ENCODE data around the gene USP34.

The USP34 gene

DNA sequence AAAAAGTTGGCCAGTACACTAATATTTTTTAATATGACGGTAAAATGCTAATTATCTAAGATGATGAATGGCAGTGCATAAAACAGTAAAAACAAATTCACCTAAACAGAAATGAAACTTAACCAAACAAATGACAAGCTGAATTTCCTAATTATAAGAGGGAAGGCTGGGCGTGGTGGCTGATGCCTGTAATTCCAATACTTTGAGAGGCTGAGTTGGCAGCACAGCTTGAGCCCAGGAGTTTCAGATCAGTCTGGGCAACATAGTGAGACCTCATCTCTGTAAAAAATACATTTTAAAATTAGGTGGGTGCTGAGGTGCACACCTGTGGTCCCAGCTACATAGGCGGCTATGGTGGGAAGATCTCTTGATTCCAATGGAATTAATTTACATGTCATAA is 120.1 kb downstream of the USP34 start:
- ATAC-seq (replicated peaks; ENCODE audit: extremely low read depth, poor library complexity, severe bottlenecking) = no peak
- Mint-ChIP-seq H3K27ac (ENCODE audit: low read depth) (peak overlapping the region; percentile 25), H3K36me3 (ENCODE audit: insufficient read depth) (peaks cover 56% of the 10 kb centered on the region), H3K4me3 (no peak overlapping the region), H3K27me3 (no peaks in the 10 kb centered on the region), H3K4me1 (peaks cover 19% of the 10 kb centered on the region), H3K9me3 (peaks cover 6% of the 10 kb centered on the region)
- no peak for DNase-seq (ENCODE audit: low spot score in 2 of 2)

DNA sequence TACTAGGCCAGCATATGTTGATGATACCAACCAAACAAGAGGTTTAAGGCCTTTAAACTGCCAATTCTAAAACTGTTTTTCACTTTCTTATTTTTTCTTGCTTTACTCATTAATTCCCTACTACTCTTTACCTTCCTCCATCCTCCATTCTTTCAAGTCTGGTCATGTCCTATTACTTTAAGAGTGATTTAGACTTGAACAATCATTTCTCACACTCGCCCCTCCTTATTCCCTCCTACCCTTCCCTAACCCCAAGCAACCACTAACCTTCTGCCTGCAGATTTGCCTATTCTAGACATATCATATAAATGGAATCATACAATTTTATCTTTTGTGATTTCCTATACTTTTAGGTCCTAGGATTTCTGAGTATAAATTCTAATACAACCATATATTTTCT is 127.7 kb downstream of the USP34 start:
- H3K9me3 Mint-ChIP-seq = no peaks in the 10 kb centered on the region
- peaks cover 59% of the 10 kb centered on the region for H3K36me3 Mint-ChIP-seq (ENCODE audit: insufficient read depth)
- H3K4me3 Mint-ChIP-seq = no peak overlapping the region
- H3K27ac Mint-ChIP-seq (ENCODE audit: low read depth) = no peak overlapping the region
- H3K4me1 Mint-ChIP-seq = no peaks in the 10 kb centered on the region
- H3K27me3 Mint-ChIP-seq = no peaks in the 10 kb centered on the region
- DNase-seq (ENCODE audit: low spot score in 2 of 2) (no peak), ATAC-seq (replicated peaks; ENCODE audit: extremely low read depth, poor library complexity, severe bottlenecking) (no peak)

DNA sequence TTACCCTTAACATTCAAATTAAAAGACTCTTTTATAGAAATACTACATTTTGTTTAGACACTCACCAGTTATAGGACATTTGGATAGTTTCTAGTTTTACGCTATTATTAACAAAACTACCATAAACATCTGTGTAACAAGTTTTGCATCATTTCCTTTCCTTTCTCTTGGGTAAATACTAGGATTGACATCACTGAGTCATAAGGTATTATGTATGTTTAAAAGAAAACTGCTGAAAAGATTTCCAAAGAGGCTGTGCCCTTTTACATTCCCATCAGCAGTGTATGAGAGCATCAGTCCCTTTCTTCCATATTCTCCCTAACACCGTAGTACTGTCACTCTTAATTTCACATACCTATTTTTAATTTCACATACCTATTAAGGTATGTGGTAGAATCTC is 130.6 kb downstream of the USP34 start:
- no peak for ATAC-seq (replicated peaks; ENCODE audit: extremely low read depth, poor library complexity, severe bottlenecking)
- H3K4me1 Mint-ChIP-seq = no peaks in the 10 kb centered on the region
- H3K27me3 Mint-ChIP-seq = no peaks in the 10 kb centered on the region

DNA sequence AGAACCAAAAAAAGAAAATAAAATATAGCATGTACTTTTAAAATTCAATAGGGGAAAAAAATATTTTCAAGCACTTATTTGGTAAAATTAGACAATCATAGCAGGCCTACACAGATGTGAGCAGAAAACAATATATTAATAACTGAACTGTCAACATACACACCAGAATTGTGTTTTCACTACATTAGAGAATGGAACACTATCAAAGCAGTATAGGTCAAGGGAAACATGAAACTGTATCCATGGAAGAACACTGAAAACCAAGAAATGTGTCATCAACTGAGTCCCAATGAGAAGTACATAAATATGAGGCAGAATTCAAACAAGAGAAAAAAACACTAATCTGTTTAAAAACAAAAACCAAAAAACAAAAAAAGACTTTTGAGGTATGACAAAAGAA is 132.4 kb downstream of the USP34 start:
- no peaks in the 10 kb centered on the region for H3K9me3 Mint-ChIP-seq
- H3K36me3 Mint-ChIP-seq (ENCODE audit: insufficient read depth) = peaks cover 44% of the 10 kb centered on the region

More for the DNA sequence above, 130.6 kb downstream of the USP34 start:
- Mint-ChIP-seq H3K27ac (ENCODE audit: low read depth) (no peak overlapping the region), H3K4me3 (no peak overlapping the region), H3K36me3 (ENCODE audit: insufficient read depth) (peaks cover 53% of the 10 kb centered on the region), H3K9me3 (no peaks in the 10 kb centered on the region)
- DNase-seq (ENCODE audit: low spot score in 2 of 2) = no peak

DNA sequence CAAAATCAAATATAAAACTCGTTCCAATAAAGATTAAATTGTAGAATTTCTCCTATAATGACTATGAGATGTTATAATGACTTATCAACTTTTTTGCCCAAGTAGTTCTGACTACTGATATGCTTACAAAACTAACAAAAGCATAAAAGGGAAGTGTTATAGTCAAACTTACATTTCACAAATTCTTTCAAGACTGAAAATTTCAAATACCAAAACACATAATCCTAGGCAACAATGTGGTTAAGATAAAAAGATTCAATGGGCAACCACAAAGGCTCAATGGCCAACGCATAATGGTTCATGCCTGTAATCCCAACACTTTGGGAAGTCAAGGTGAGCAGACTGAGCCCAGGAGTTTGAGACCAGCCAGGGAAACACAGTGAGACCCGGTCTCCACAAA is 135.7 kb downstream of the USP34 start:
- Mint-ChIP-seq H3K36me3 (ENCODE audit: insufficient read depth) (peaks cover 37% of the 10 kb centered on the region), H3K4me3 (no peak overlapping the region), H3K27ac (ENCODE audit: low read depth) (no peak overlapping the region), H3K4me1 (no peaks in the 10 kb centered on the region), H3K27me3 (no peaks in the 10 kb centered on the region), H3K9me3 (no peaks in the 10 kb centered on the region)
- DNase-seq (ENCODE audit: low spot score in 2 of 2) = no peak
- no peak for ATAC-seq (replicated peaks; ENCODE audit: extremely low read depth, poor library complexity, severe bottlenecking)

More for the DNA sequence above, 132.4 kb downstream of the USP34 start:
- no peak for ATAC-seq (replicated peaks; ENCODE audit: extremely low read depth, poor library complexity, severe bottlenecking)
- no peak overlapping the region for H3K27ac Mint-ChIP-seq (ENCODE audit: low read depth)
- DNase-seq (ENCODE audit: low spot score in 2 of 2) = no peak
- no peak overlapping the region for H3K4me3 Mint-ChIP-seq
- no peaks in the 10 kb centered on the region for H3K4me1 Mint-ChIP-seq
- H3K27me3 Mint-ChIP-seq = no peaks in the 10 kb centered on the region

DNA sequence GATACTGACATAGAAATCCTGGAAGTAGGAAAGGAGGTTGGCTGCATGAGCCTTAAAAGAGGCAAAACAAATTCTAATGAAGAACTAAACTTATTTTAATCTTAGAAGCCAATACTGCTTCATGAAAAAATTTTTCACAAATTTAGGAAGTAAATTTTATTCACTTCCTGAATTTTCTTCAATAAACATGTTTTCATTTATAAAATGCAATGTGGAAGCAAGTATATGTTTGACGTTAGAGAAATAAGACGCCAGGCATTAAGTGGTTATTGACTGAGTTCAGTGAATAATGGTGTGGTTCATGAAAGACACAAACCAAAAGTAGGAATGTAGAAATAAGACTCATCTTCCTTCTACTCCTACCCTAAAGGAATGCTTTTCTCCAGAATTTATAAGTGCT is 136.4 kb downstream of the USP34 start:
- Mint-ChIP-seq H3K4me3 (no peak overlapping the region), H3K4me1 (no peaks in the 10 kb centered on the region), H3K27ac (ENCODE audit: low read depth) (no peak overlapping the region), H3K36me3 (ENCODE audit: insufficient read depth) (peaks cover 42% of the 10 kb centered on the region), H3K27me3 (no peaks in the 10 kb centered on the region), H3K9me3 (no peaks in the 10 kb centered on the region)
- DNase-seq (ENCODE audit: low spot score in 2 of 2) = no peak
- ATAC-seq (replicated peaks; ENCODE audit: extremely low read depth, poor library complexity, severe bottlenecking) = no peak

DNA sequence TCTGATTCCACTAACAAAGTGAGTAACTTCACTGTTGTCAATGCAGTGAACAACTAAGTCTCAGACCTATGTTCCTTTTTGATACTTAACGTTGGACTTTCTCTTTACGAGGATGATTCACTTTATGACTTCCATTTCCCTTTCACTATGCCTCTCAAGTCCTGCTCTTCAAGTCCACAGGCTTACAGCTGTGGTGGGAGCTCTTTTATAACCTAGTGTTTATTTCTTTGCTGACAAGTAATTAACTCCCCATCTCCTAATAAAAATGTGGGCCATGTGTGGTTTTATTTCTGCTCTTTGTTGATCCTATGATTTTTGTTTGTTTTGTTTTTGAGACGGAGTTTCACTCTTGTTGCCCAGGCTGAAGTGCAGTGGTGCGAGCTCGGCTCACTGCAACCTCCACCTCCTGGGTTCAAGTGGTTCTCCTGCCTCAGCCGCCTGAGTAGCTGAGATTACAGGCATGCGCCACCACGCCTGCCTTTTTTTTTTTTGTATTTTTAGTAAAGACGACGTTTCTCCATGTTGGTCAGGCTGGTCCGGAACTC is 142.1 kb downstream of the USP34 start:
- no peak overlapping the region for H3K4me3 Mint-ChIP-seq
- H3K36me3 Mint-ChIP-seq (ENCODE audit: insufficient read depth) = peaks cover 48% of the 10 kb centered on the region
- ATAC-seq (replicated peaks; ENCODE audit: extremely low read depth, poor library complexity, severe bottlenecking) = no peak
- H3K4me1 Mint-ChIP-seq = peaks cover 10% of the 10 kb centered on the region
- H3K27ac Mint-ChIP-seq (ENCODE audit: low read depth) = peak overlapping the region; percentile 87
- no peaks in the 10 kb centered on the region for H3K27me3 Mint-ChIP-seq
- no peak for DNase-seq (ENCODE audit: low spot score in 2 of 2)
- no peaks in the 10 kb centered on the region for H3K9me3 Mint-ChIP-seq

DNA sequence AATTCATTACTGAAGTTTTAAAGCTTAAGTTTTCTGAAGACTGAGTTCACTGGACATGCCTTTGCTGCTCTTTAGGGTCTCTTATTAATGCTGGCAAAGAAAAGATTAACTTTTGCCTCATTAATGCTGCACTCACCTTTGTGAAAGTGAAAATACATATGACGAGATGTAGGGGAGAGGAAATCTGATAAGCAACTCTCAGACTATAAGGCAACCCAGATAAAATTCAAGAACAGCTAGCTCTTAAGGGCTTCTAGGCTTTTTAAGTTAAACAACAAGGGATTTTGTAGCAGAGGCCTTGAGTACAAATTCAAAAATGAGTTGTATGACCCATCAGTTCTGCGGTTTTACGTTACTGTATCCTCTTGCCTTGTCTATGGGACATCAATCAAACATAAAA is 143.7 kb downstream of the USP34 start:
- no peaks in the 10 kb centered on the region for H3K9me3 Mint-ChIP-seq
- DNase-seq (ENCODE audit: low spot score in 2 of 2) (no peak), ATAC-seq (replicated peaks; ENCODE audit: extremely low read depth, poor library complexity, severe bottlenecking) (no peak)
- H3K27me3 Mint-ChIP-seq = no peaks in the 10 kb centered on the region
- no peak overlapping the region for H3K4me3 Mint-ChIP-seq
- peaks cover 45% of the 10 kb centered on the region for H3K36me3 Mint-ChIP-seq (ENCODE audit: insufficient read depth)
- H3K27ac Mint-ChIP-seq (ENCODE audit: low read depth) = no peak overlapping the region
- H3K4me1 Mint-ChIP-seq = peaks cover 10% of the 10 kb centered on the region

DNA sequence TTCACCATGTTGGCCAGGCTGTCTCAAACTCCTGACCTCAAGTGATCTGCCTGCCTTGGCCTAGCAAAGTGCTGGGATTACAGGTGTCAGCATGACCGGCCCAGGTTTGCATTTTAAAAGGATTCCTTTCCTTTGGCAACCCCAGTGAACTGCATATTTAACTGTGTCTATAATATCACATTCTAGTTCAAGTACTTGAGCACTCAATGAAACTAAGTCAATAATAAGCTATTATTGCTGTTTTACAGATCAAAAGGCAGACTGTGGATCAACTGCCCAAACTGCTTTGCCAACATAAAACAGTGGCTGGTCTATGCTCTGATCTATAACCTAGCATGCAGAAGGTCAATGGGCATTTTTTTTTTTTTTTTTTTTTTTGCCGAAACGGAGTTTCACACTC is 144.5 kb downstream of the USP34 start:
- Mint-ChIP-seq H3K4me3 (no peak overlapping the region), H3K27me3 (no peaks in the 10 kb centered on the region), H3K27ac (ENCODE audit: low read depth) (no peak overlapping the region), H3K4me1 (peaks cover 10% of the 10 kb centered on the region), H3K36me3 (ENCODE audit: insufficient read depth) (peaks cover 49% of the 10 kb centered on the region), H3K9me3 (no peaks in the 10 kb centered on the region)
- ATAC-seq (replicated peaks; ENCODE audit: extremely low read depth, poor library complexity, severe bottlenecking) (no peak), DNase-seq (ENCODE audit: low spot score in 2 of 2) (no peak)

DNA sequence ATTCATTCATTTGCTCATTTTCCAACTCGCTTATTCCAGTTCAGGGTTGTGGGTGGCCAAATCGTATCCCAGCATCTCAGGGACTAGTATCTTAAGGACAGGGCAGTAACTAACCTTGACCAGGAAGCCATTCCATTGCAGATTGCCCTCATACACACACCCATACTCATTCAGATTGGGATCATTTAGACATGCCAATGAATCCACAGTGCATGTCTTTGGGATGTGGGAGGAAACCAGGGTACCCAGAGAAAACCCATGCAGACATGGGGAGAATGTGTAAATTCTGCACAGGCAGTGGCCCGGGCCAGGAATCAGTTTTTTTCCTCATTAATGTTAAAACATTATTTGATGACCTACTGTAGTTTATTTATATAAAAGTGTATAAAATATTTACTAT is 150.7 kb downstream of the USP34 start:
- Mint-ChIP-seq H3K4me3 (no peak overlapping the region), H3K27ac (ENCODE audit: low read depth) (no peak overlapping the region), H3K9me3 (no peaks in the 10 kb centered on the region), H3K36me3 (ENCODE audit: insufficient read depth) (peaks cover 37% of the 10 kb centered on the region), H3K4me1 (no peaks in the 10 kb centered on the region), H3K27me3 (no peaks in the 10 kb centered on the region)
- no peak for ATAC-seq (replicated peaks; ENCODE audit: extremely low read depth, poor library complexity, severe bottlenecking)
- DNase-seq (ENCODE audit: low spot score in 2 of 2) = no peak

DNA sequence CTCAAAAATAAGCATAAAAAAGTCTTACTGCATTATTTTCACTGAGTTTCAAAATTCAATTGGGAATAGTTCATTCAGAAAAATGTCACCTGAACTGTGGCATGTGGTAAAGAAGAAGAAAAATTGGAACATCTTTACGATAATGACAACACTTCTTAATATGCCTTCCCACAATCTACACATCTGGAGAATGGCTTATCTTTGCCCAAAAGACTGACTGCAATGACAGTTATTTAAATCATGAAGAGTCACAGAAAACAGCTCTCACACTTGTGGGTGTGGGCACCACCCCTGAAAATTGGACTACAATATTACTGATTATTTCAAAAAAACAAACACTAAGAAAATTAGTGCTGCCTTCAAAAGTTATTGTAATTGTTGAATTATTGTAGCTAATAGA is 152.3 kb downstream of the USP34 start:
- peaks cover 40% of the 10 kb centered on the region for H3K36me3 Mint-ChIP-seq (ENCODE audit: insufficient read depth)
- ATAC-seq (replicated peaks; ENCODE audit: extremely low read depth, poor library complexity, severe bottlenecking) (no peak), DNase-seq (ENCODE audit: low spot score in 2 of 2) (no peak)
- no peaks in the 10 kb centered on the region for H3K27me3 Mint-ChIP-seq
- no peak overlapping the region for H3K27ac Mint-ChIP-seq (ENCODE audit: low read depth)
- H3K4me1 Mint-ChIP-seq = no peaks in the 10 kb centered on the region
- H3K9me3 Mint-ChIP-seq = no peaks in the 10 kb centered on the region
- H3K4me3 Mint-ChIP-seq = no peak overlapping the region

DNA sequence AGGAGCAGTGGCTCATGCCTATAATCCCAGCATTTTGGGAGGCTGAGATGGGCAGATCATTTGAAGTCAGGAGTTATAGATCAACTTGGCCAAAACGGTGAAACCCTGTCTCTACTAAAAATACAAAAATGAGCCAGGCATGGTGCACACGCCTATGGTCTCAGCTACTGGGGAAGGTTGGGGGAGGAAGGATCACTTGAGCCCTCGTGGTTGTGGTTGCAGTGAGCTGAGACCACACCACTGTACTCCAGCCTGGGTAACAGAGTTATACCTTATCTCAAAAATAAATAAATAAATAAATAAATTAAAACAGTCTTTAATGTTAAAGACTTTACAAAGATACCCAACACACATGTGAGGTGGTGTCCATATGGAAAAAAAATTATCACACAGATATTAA is 174.9 kb downstream of the USP34 start:
- DNase-seq (ENCODE audit: low spot score in 2 of 2) (no peak), ATAC-seq (replicated peaks; ENCODE audit: extremely low read depth, poor library complexity, severe bottlenecking) (no peak)
- Mint-ChIP-seq H3K4me3 (no peak overlapping the region), H3K27me3 (no peaks in the 10 kb centered on the region), H3K4me1 (peaks cover 1% of the 10 kb centered on the region), H3K27ac (ENCODE audit: low read depth) (no peak overlapping the region), H3K9me3 (no peaks in the 10 kb centered on the region), H3K36me3 (ENCODE audit: insufficient read depth) (peaks cover 45% of the 10 kb centered on the region)

DNA sequence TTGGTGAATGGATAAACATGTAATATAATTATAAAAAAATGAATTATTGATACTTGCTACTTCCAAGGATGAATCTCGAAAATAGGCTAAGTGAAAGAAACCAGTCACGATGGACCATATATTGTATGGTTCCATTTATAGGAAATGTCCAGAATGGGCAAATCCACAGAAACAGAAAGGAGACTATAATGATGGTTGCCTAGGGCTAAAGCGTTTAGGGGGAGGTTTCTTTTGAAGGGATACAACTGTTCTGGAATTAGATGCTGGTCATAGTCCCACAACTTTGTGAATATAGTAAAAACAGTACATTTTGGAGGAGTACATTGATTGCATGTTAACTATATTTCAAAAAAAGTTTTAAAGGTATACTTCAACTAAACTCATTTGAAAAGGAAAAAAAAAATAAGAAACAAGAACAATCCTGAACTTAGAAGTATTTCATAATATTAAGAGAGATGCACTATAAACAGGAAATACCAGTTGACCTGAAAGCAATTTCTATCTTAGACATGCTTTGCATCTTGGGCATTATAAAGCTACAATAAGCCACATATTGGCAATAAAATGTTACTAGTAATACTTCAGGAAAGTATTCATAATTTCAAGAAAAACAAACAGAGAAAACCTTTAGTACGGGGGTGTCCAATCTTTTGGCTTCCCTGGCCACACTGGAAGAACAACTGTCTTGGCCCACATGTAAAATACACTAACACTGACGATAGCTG is 178.9 kb downstream of the USP34 start:
- no peaks in the 10 kb centered on the region for H3K9me3 Mint-ChIP-seq
- H3K4me3 Mint-ChIP-seq = no peak overlapping the region
- DNase-seq (ENCODE audit: low spot score in 2 of 2) (no peak), ATAC-seq (replicated peaks; ENCODE audit: extremely low read depth, poor library complexity, severe bottlenecking) (no peak)
- H3K27me3 Mint-ChIP-seq = no peaks in the 10 kb centered on the region
- H3K36me3 Mint-ChIP-seq (ENCODE audit: insufficient read depth) = peaks cover 26% of the 10 kb centered on the region
- peak overlapping the region; percentile 15 for H3K27ac Mint-ChIP-seq (ENCODE audit: low read depth)
- peaks cover 6% of the 10 kb centered on the region for H3K4me1 Mint-ChIP-seq

All from central memory CD8-positive, alpha-beta T cell (primary cell).